H9 (cell line): ENCODE data around the gene MRGPRG. TPM values are rescaled to one million over a fixed set of nuclear protein-coding genes. Genes with fewer than 3 reads are reported as not detected.
A peak's percentile ranks its signal among the peaks of the same experiment; 100 is the strongest.

Source experiments
- DNase-seq: peaks from one replicate; pipeline ENCODE4 v3.0.0-alpha.2; 2017
- H2AFZ ChIP-seq: one replicate; pipeline ENCODE4 v1.6.1; 2013; ENCODE audit warnings: mild to moderate bottlenecking, low read length, control low read depth, moderate library complexity
- H2AK5ac ChIP-seq: 2 replicates; pipeline ENCODE4 v1.6.1; 2013; ENCODE audit warnings: low read length, control low read depth, mixed read lengths; ENCODE audit not compliant: insufficient read length
- H2BK120ac ChIP-seq: one replicate; pipeline ENCODE4 v1.6.1; 2013; ENCODE audit warnings: low read depth, mild to moderate bottlenecking, low read length, control low read depth, inconsistent platforms; ENCODE audit not compliant: poor library complexity, severe bottlenecking
- H2BK12ac ChIP-seq: 2 replicates; pipeline ENCODE4 v1.6.1; 2013; ENCODE audit warnings: low read length, control low read depth, mixed read lengths, low read depth; ENCODE audit not compliant: insufficient read length
- H2BK15ac ChIP-seq: 2 replicates; pipeline ENCODE4 v1.6.1; 2013; ENCODE audit warnings: low read depth, low read length, control low read depth
- H2BK20ac ChIP-seq: one replicate; pipeline ENCODE4 v1.6.1; 2013; ENCODE audit warnings: low read depth, mild to moderate bottlenecking, low read length, control low read depth, inconsistent platforms; ENCODE audit not compliant: poor library complexity, severe bottlenecking
- H2BK5ac ChIP-seq: 2 replicates; pipeline ENCODE4 v1.6.1; 2013; ENCODE audit warnings: low read length, control low read depth, mixed read lengths; ENCODE audit not compliant: insufficient read length
- H3K14ac ChIP-seq: 2 replicates; pipeline ENCODE4 v1.6.1; 2013; ENCODE audit warnings: low read length, control low read depth; ENCODE audit not compliant: insufficient read depth
- H3K18ac ChIP-seq: 2 replicates; pipeline ENCODE4 v1.6.1; 2013; ENCODE audit warnings: low read depth, mild to moderate bottlenecking, mixed read lengths, low read length, control low read depth; ENCODE audit not compliant: insufficient read length
- H3K23ac ChIP-seq: 2 replicates; pipeline ENCODE4 v1.6.1; 2013; ENCODE audit warnings: low read length, control low read depth, mixed read lengths, low read depth; ENCODE audit not compliant: insufficient read length
- H3K23me2 ChIP-seq: 2 replicates; pipeline ENCODE4 v1.6.1; 2013; ENCODE audit warnings: low read depth, mild to moderate bottlenecking, mixed read lengths, low read length, control low read depth; ENCODE audit not compliant: insufficient read length, poor library complexity, severe bottlenecking
- H3K27ac ChIP-seq: 2 replicates; pipeline ENCODE4 v1.5.1; 2013; ENCODE audit warnings: low read length, control low read depth, mixed read lengths, low read depth; ENCODE audit not compliant: insufficient read length
- H3K27me3 ChIP-seq: 2 replicates; pipeline ENCODE4 v1.6.1; 2013; ENCODE audit warnings: low read length, control low read depth, inconsistent platforms; ENCODE audit not compliant: insufficient read depth
- H3K4ac ChIP-seq: 2 replicates; pipeline ENCODE4 v1.6.1; 2013; ENCODE audit warnings: low read depth, mild to moderate bottlenecking, control low read depth, inconsistent platforms, low read length, moderate library complexity
- H3K4me1 ChIP-seq: 2 replicates; pipeline ENCODE4 v1.6.1; 2013; ENCODE audit warnings: low read length, control low read depth, inconsistent platforms; ENCODE audit not compliant: insufficient read depth
- H3K4me2 ChIP-seq: 2 replicates; pipeline ENCODE4 v1.6.1; 2013; ENCODE audit warnings: low read length, control low read depth, mixed read lengths; ENCODE audit not compliant: insufficient read length, insufficient read depth
- H3K56ac ChIP-seq: 2 replicates; pipeline ENCODE4 v1.6.1; 2013; ENCODE audit warnings: low read depth, mild to moderate bottlenecking, mixed read lengths, low read length, control low read depth; ENCODE audit not compliant: insufficient read length
- H3K79me1 ChIP-seq: 2 replicates; pipeline ENCODE4 v1.6.1; 2013; ENCODE audit warnings: low read depth, mild to moderate bottlenecking, moderate library complexity, low read length, control low read depth, inconsistent platforms; ENCODE audit not compliant: insufficient read depth, poor library complexity, severe bottlenecking
- H3K79me2 ChIP-seq: 2 replicates; pipeline ENCODE4 v1.6.1; 2013; ENCODE audit warnings: low read length, control low read depth, inconsistent platforms; ENCODE audit not compliant: insufficient read depth
- H3K9ac ChIP-seq: 2 replicates; pipeline ENCODE4 v1.6.1; 2013; ENCODE audit warnings: low read length, control low read depth, mixed read lengths; ENCODE audit not compliant: insufficient read length; ENCODE audit errors: extremely low read depth
- H3K9me3 ChIP-seq: one replicate; pipeline ENCODE4 v1.6.1; 2013; ENCODE audit warnings: low read depth, low read length, inconsistent platforms; ENCODE audit not compliant: control insufficient read depth
- H3T11ph ChIP-seq: one replicate; pipeline ENCODE4 v1.6.1; 2013; ENCODE audit warnings: mild to moderate bottlenecking, low read length, control low read depth, inconsistent platforms
- H4K20me1 ChIP-seq: one replicate; pipeline ENCODE4 v1.6.1; 2013; ENCODE audit not compliant: control insufficient read depth, insufficient read length, insufficient read depth
- H4K5ac ChIP-seq: 2 replicates; pipeline ENCODE4 v1.6.1; 2013; ENCODE audit warnings: low read depth, mild to moderate bottlenecking, mixed read lengths, low read length, control low read depth; ENCODE audit not compliant: insufficient read length
- H4K8ac ChIP-seq: replicated peaks from 2 replicates; pipeline ENCODE4 v1.6.1; 2013; ENCODE audit warnings: low read length, control low read depth, mixed read lengths, low read depth; ENCODE audit not compliant: insufficient read length
- H4K91ac ChIP-seq: 2 replicates; pipeline ENCODE4 v1.6.1; 2013; ENCODE audit warnings: low read depth, mild to moderate bottlenecking, moderate library complexity, mixed read lengths, low read length, control low read depth; ENCODE audit not compliant: insufficient read length
- H3K27ac Mint-ChIP-seq, 3 experiments: 2 replicates in 2 of 3; 3 replicates in 1 of 3; pipeline ENCODE4 v1.8.0; 2020 to 2021; ENCODE audit warnings: mixed read lengths in 3 of 3, mild to moderate bottlenecking in 1 of 3, moderate library complexity in 1 of 3
- H3K27me3 Mint-ChIP-seq: 2 replicates; pipeline ENCODE4 v1.8.0; 2021; ENCODE audit warnings: low read depth, mild to moderate bottlenecking, moderate library complexity, mixed read lengths
- H3K36me3 Mint-ChIP-seq, 3 experiments: 2 replicates in 2 of 3; 3 replicates in 1 of 3; pipeline ENCODE4 v1.8.0; 2020 to 2021; ENCODE audit warnings: low read depth in 3 of 3, mixed read lengths in 3 of 3; ENCODE audit not compliant: insufficient read depth in 1 of 3
- H3K4me1 Mint-ChIP-seq, 2 experiments: 2 replicates each; pipeline ENCODE4 v1.8.0; 2020; ENCODE audit warnings: mixed read lengths in 2 of 2
- H3K4me3 Mint-ChIP-seq, 2 experiments: 2 replicates in 1 of 2; 3 replicates in 1 of 2; pipeline ENCODE4 v1.8.0; 2020 to 2021; ENCODE audit warnings: mild to moderate bottlenecking in 2 of 2, mixed read lengths in 2 of 2, moderate library complexity in 1 of 2
- H3K9me3 Mint-ChIP-seq, 2 experiments: 2 replicates in 1 of 2; 3 replicates in 1 of 2; pipeline ENCODE4 v1.8.0; 2020; ENCODE audit warnings: mild to moderate bottlenecking in 2 of 2, mixed read lengths in 2 of 2, moderate library complexity in 1 of 2
- CTCF ChIP-seq: fragments of 200-600 bp; sonication (generic); conservative IDR thresholded peaks from 3 replicates; pipeline ENCODE4 v1.8.0; 2021; ENCODE audit warnings: antibody characterized with exemption, mild to moderate bottlenecking
- WGBS: extraction: QIAGEN DNeasy Blood & Tissue Kit; methylation state at CpG from one replicate; pipeline ENCODE4 v1.1.7; 2013; ENCODE audit warnings: missing lambda C conversion rate, low lambda C conversion rate, mixed read lengths; ENCODE audit not compliant: insufficient read length; ENCODE audit errors: extremely low coverage; 5-methylcytosine and 5-hydroxymethylcytosine counted together
- total RNA-seq: library from RNA; stranded (reverse); gene quantifications from 2 replicates; pipeline ENCODE4 v1.2.1, GENCODE V29; 2021

The MRGPRG gene
- total RNA-seq, 1 experiment from 2014 or later: not detected

- Histone ChIP-seq H3K4me1 (no peaks in the 10 kb centered on the region), H3K4ac (no peak overlapping the region), H3K9ac (no peak overlapping the region), H3K18ac (no peak overlapping the region), H3K23ac (no peak overlapping the region), H3K79me1 (no peaks in the 10 kb centered on the region), H4K8ac (no peak overlapping the region), H3K14ac (no peak overlapping the region), H3K9me3 (no peaks in the 10 kb centered on the region), H3K23me2 (peaks cover 9% of the 10 kb centered on the region), H2BK20ac (no peak overlapping the region), H2BK15ac (no peak overlapping the region), H2AK5ac (no peak overlapping the region), H4K5ac (no peak overlapping the region), H3K56ac (no peak overlapping the region), H2BK12ac (no peak overlapping the region), H3K27ac (no peak overlapping the region), H3K79me2 (no peaks in the 10 kb centered on the region), H3T11ph (no peak overlapping the region), H4K20me1 (peaks cover 2% of the 10 kb centered on the region), H2AFZ (no peak overlapping the region), H3K4me2 (peak overlapping the region; percentile 53), H2BK5ac (no peak overlapping the region), H4K91ac (no peak overlapping the region), H3K27me3 (peaks cover 9% of the 10 kb centered on the region; the same call in 1 of the 2 replicates), H2BK120ac (no peak overlapping the region)
- TF ChIP-seq CTCF: no peak
- Mint-ChIP-seq H3K36me3 (no peaks in the 10 kb centered on the region), H3K9me3 (no peaks in the 10 kb centered on the region), H3K27me3 (peaks cover 57% of the 10 kb centered on the region), H3K4me1 (peaks cover 8 to 9% of the 10 kb centered on the region in 2 experiments), H3K27ac (no peak overlapping the region), H3K4me3 (peak overlapping the region; percentile 49 to 73)
- DNase-seq: no peak
- no CpG with 5 or more reads among the region's 17 CpGs for WGBS
Observed at GRCh38 chr11:3202759-3203158, 15.9 kb downstream of the MRGPRG start.
